B cell (primary cell): ENCODE results near the gene BRD1. TPM values are rescaled to one million over a fixed set of nuclear protein-coding genes. Genes with fewer than 3 reads are reported as not detected.

Source experiments
- ATAC-seq: fragments of 200-7000 bp; cut with Tn5 transposase; one replicate; pipeline ENCODE4 v1.10.0; 2021; ENCODE audit warnings: low read depth, mild to moderate bottlenecking, moderate number of reproducible peaks, moderate library complexity
- CTCF ChIA-PET: fragments of 350-600 bp; sonication (Branson Sonifier 250); formaldehyde crosslinking; loops from one replicate; lab custom pipeline; 2021; ENCODE audit warnings: antibody characterized with exemption, inconsistent platforms; lab: Charles Lee
- POLR2A ChIA-PET: fragments of 350-600 bp; sonication (Branson Sonifier 250); formaldehyde crosslinking; loops from one replicate; lab custom pipeline; 2021; ENCODE audit warnings: antibody characterized with exemption; lab: Charles Lee
- DNase-seq: peaks from one replicate; pipeline ENCODE4 v3.0.0; 2013
- H2AFZ ChIP-seq: 2 replicates; pipeline ENCODE4 v1.6.1; 2012; ENCODE audit warnings: mild to moderate bottlenecking, low read depth, low read length; ENCODE audit not compliant: insufficient read depth, poor library complexity, severe bottlenecking
- H3K27ac ChIP-seq, 2 donors: 1 replicate in 1 of 2; 2 replicates in 1 of 2; pipeline ENCODE4 v1.5.1; 2012 to 2013; ENCODE audit warnings: low read length in 2 of 2, mild to moderate bottlenecking in 2 of 2, moderate library complexity in 1 of 2
- H3K27me3 ChIP-seq, 4 experiments: fragments of 200-600 bp in 1 of 4; sonication (generic) in 1 of 4; replicated peaks in 1 of 4; 1 replicate in 2 of 4; 2 replicates in 2 of 4; pipeline versions ENCODE4 v1.6.1 to v1.7.0; 2013 to 2016; ENCODE audit warnings: low read length in 3 of 4, mild to moderate bottlenecking in 2 of 4, mixed read lengths in 1 of 4, moderate library complexity in 1 of 4; ENCODE audit not compliant: insufficient read depth in 4 of 4, control insufficient read depth in 3 of 4; ENCODE audit errors: control extremely low read depth in 1 of 4
- H3K36me3 ChIP-seq, 2 experiments: replicated peaks in 1 of 2; 1 replicate in 1 of 2; 2 replicates in 1 of 2; pipeline versions ENCODE4 v1.6.1 to v1.7.1; 2013; ENCODE audit warnings: low read length in 1 of 2; ENCODE audit not compliant: insufficient read depth in 2 of 2, control insufficient read depth in 1 of 2; ENCODE audit errors: control extremely low read depth in 1 of 2, extremely low read depth in 1 of 2
- H3K4me1 ChIP-seq, 2 donors: fragments of 200-600 bp in 1 of 2; sonication (generic) in 1 of 2; 1 replicate in 1 of 2; 2 replicates in 1 of 2; pipeline versions ENCODE4 v1.5.1 to v1.6.1; 2013 to 2017; ENCODE audit warnings: low read length in 2 of 2; ENCODE audit not compliant: control insufficient read depth in 2 of 2, insufficient read depth in 2 of 2
- H3K4me2 ChIP-seq: replicated peaks from 2 replicates; pipeline ENCODE3; 2012; ENCODE audit warnings: mild to moderate bottlenecking, low read depth, low read length; ENCODE audit not compliant: poor library complexity, severe bottlenecking
- H3K4me3 ChIP-seq, 5 experiments: fragments of 200-600 bp in 1 of 5; sonication (generic) in 1 of 5; 1 replicate in 3 of 5; 2 replicates in 2 of 5; pipeline versions ENCODE4 v1.5.1 to v1.7.0; 2011 to 2016; ENCODE audit warnings: low read length in 4 of 5, mild to moderate bottlenecking in 4 of 5, low read depth in 2 of 5, control low read depth in 1 of 5, moderate library complexity in 1 of 5; ENCODE audit not compliant: insufficient read depth in 1 of 5; ENCODE audit errors: control extremely low read depth in 1 of 5, extremely low read depth in 1 of 5
- H3K79me2 ChIP-seq: fragments of 200-600 bp; sonication (generic); one replicate; pipeline ENCODE4 v1.6.0; 2016; ENCODE audit warnings: low read length; ENCODE audit not compliant: control insufficient read depth, insufficient read depth
- H3K9ac ChIP-seq: fragments of 200-600 bp; sonication (generic); 2 replicates; pipeline ENCODE4 v1.6.1; 2017; ENCODE audit warnings: mild to moderate bottlenecking, low read length, moderate library complexity
- H3K9me3 ChIP-seq, 3 donors: one replicate each; pipeline versions ENCODE4 v1.6.1 to v1.7.1; 2013; ENCODE audit warnings: low read length in 2 of 3; ENCODE audit not compliant: control insufficient read depth in 2 of 3, insufficient read depth in 1 of 3; ENCODE audit errors: control extremely low read depth in 1 of 3
- H4K20me1 ChIP-seq: 2 replicates; pipeline ENCODE4 v1.6.0; 2012; ENCODE audit warnings: mild to moderate bottlenecking, low read length; ENCODE audit not compliant: insufficient read depth, control insufficient read depth, poor library complexity, severe bottlenecking
- H3K27ac Mint-ChIP-seq: one replicate; pipeline ENCODE4 v1.8.0; 2021; ENCODE audit warnings: mixed read lengths
- H3K27me3 Mint-ChIP-seq: one replicate; pipeline ENCODE4 v1.8.0; 2021; ENCODE audit warnings: mixed read lengths
- H3K4me1 Mint-ChIP-seq: one replicate; pipeline ENCODE4 v1.8.0; 2021; ENCODE audit warnings: mixed read lengths
- H3K4me3 Mint-ChIP-seq: one replicate; pipeline ENCODE4 v1.8.0; 2021; ENCODE audit warnings: mixed read lengths
- H3K9me3 Mint-ChIP-seq: one replicate; pipeline ENCODE4 v1.8.0; 2022; ENCODE audit warnings: mixed read lengths; ENCODE audit not compliant: insufficient read depth
- EZH2 ChIP-seq: IDR thresholded peaks from 2 replicates; pipeline ENCODE4 v1.6.1; 2012; ENCODE audit warnings: borderline replicate concordance, low read depth, mild to moderate bottlenecking, moderate library complexity, low read length; ENCODE audit not compliant: insufficient read depth, poor library complexity, severe bottlenecking
- WGBS: methylation state at CpG from one replicate; pipeline ENCODE4 v1.1.5; 2013; ENCODE audit warnings: missing lambda C conversion rate; ENCODE audit not compliant: insufficient coverage; 5-methylcytosine and 5-hydroxymethylcytosine counted together
- intact Hi-C: fragments of 100-400 bp; cut with micrococcal nuclease; formaldehyde crosslinking; loops from one replicate; pipeline ENCODE4 v1.10.0; 2022
- polyA plus RNA-seq: library from polyadenylated mRNA; depleted of rRNA; stranded (reverse); fragments of >200 nt; gene quantifications from 2 replicates; pipeline ENCODE4 v1.2.3, GENCODE V29; 2012
- total RNA-seq, 2 donors: library from RNA; stranded (reverse); fragments of 120-200 nt in 1 of 2; gene quantifications; 1 replicate in 1 of 2; 2 replicates in 1 of 2; pipeline versions ENCODE4 v1.2.3 to v1.2.4, GENCODE V29; 2013 to 2022
- TF ChIP-seq, protein P1 (sequence below): fragments of 200-600 bp; IDR thresholded peaks from one replicate; pipeline ENCODE4 v1.8.0; 2022; ENCODE audit warnings: antibody characterized with exemption, mild to moderate bottlenecking

Gene BRD1
- total and polyA plus RNA-seq, 2 donors (not counting 1 experiment from before 2014, with no cell fraction given) = 16.9 to 73.3 TPM

DNA sequence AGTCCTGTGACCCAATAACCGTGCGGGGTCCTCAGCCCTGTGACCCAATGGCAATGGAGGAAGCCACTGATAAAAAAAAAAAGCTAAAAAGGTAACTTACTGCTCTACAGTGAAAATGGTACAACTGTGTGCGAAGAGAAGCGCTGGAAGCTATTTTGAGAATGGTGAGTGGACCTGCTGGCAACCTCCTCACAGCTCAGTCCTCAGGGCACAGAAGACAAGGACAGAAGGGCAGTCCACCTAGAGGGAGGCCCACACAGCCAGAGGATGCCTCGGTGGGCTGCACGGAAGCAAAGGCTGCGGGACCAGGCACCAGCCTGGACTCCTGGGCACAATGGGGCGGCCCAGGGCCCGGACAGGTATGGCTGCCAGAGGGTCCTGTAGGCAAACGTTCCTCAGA, 35.6 kb downstream of the BRD1 start:
- DNase-seq = no peak
- 94% methylated on average over 9 of the region's 10 CpGs for WGBS

DNA sequence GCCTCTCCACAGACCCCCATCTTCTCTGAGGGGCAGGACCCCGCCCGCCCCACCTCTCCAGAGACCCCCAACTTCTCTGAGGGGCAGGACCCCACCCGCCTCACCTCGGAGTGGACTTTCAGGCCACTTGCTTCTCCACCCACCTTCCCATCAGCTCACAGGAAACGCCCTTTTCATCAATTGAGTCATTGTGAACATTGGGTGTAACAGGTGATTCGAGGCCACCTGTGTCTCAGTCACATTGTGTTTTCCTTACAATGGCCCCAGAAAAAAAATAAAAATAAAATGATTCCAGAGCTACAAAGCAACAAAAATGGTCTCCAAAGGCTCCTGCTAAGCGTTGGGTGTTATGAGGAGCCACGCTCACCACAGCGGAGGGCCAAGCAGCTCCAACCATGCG, 36.0 kb downstream of the BRD1 start:
- POLR2A ChIA-PET = no interaction called here

More for the DNA sequence above, 35.6 kb downstream of the BRD1 start:
- Histone ChIP-seq H3K4me3 (no peak overlapping the region), H3K27ac (no peak overlapping the region), H3K9me3 (no peaks in the 10 kb centered on the region), H3K27me3 (no peaks in the 10 kb centered on the region), H4K20me1 (peaks cover 93% of the 10 kb centered on the region), H3K36me3 (peaks cover 6 to 85% of the 10 kb centered on the region in 2 experiments), H3K4me1 (peaks cover 4 to 12% of the 10 kb centered on the region in 2 donors), H3K9ac (no peak overlapping the region), H3K79me2 (peaks cover 86% of the 10 kb centered on the region), H3K4me2 (no peak overlapping the region), H2AFZ (no peak overlapping the region)
- TF ChIP-seq, protein P1, sequence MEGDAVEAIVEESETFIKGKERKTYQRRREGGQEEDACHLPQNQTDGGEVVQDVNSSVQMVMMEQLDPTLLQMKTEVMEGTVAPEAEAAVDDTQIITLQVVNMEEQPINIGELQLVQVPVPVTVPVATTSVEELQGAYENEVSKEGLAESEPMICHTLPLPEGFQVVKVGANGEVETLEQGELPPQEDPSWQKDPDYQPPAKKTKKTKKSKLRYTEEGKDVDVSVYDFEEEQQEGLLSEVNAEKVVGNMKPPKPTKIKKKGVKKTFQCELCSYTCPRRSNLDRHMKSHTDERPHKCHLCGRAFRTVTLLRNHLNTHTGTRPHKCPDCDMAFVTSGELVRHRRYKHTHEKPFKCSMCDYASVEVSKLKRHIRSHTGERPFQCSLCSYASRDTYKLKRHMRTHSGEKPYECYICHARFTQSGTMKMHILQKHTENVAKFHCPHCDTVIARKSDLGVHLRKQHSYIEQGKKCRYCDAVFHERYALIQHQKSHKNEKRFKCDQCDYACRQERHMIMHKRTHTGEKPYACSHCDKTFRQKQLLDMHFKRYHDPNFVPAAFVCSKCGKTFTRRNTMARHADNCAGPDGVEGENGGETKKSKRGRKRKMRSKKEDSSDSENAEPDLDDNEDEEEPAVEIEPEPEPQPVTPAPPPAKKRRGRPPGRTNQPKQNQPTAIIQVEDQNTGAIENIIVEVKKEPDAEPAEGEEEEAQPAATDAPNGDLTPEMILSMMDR = no peak
- no peak overlapping the region for H3K4me3 Mint-ChIP-seq
- ChIA-PET POLR2A (no interaction called here), CTCF (no interaction called here)
- H3K4me1 Mint-ChIP-seq = peaks cover 13% of the 10 kb centered on the region
- H3K27ac Mint-ChIP-seq = no peak overlapping the region
- intact Hi-C loops = no loop called here
- H3K27me3 Mint-ChIP-seq = no peaks in the 10 kb centered on the region
- H3K9me3 Mint-ChIP-seq = no peaks in the 10 kb centered on the region
- ATAC-seq = no peak

More for the DNA sequence above, 36.0 kb downstream of the BRD1 start:
- Histone ChIP-seq H2AFZ (no peak overlapping the region), H3K4me1 (peaks cover 4 to 12% of the 10 kb centered on the region in 2 donors), H3K9me3 (no peaks in the 10 kb centered on the region), H3K4me3 (no peak overlapping the region), H4K20me1 (peaks cover 93% of the 10 kb centered on the region), H3K27me3 (no peaks in the 10 kb centered on the region), H3K9ac (no peak overlapping the region), H3K79me2 (peaks cover 82% of the 10 kb centered on the region), H3K36me3 (peaks cover 6 to 85% of the 10 kb centered on the region in 2 experiments), H3K4me2 (no peak overlapping the region), H3K27ac (no peak overlapping the region)
- TF ChIP-seq, protein P1 = no peak
- no peak for TF ChIP-seq EZH2
- Mint-ChIP-seq H3K4me3 (no peak overlapping the region), H3K27ac (no peak overlapping the region), H3K27me3 (no peaks in the 10 kb centered on the region), H3K4me1 (peaks cover 13% of the 10 kb centered on the region), H3K9me3 (no peaks in the 10 kb centered on the region)
- intact Hi-C loops = no loop called here
- CTCF ChIA-PET = no interaction called here
- WGBS = 90% methylated on average over 5 of the region's 10 CpGs
- ATAC-seq (no peak), DNase-seq (no peak)
